HG03175 (cell line): Measurements from ENCODE around the gene ZDHHC11.
"Not testable (repeated sequence)": the region's sequence is repeated elsewhere in the genome, so short reads cannot be mapped to it uniquely, and the experiment has no call there.

ENCODE experiments used
- ATAC-seq: cut with Tn5 transposase; IDR thresholded peaks from one replicate; pipeline ENCODE4 v1.9.1; 2021; ENCODE audit warnings: mild to moderate bottlenecking, moderate library complexity; ENCODE audit not compliant: unreplicated experiment

Gene ZDHHC11

GRCh38 chr5:880816-881550 is 30.2 kb upstream of the ZDHHC11 start:
- ATAC-seq: no peak

GRCh38 chr5:878677-879076 is 27.9 kb upstream of the ZDHHC11 start:
- ATAC-seq: not testable (repeated sequence)

- ATAC-seq: no peak
Observed at GRCh38 chr5:878125-878524, 27.3 kb upstream of the ZDHHC11 start.

GRCh38 chr5:876398-877365 is 25.9 kb upstream of the ZDHHC11 start:
- ATAC-seq: no peak

- ATAC-seq: no peak
Observed at GRCh38 chr5:875931-876330, 25.1 kb upstream of the ZDHHC11 start.

- ATAC-seq: no peak
Observed at GRCh38 chr5:873328-873727, 22.5 kb upstream of the ZDHHC11 start.

GRCh38 chr5:872301-872700 is 21.5 kb upstream of the ZDHHC11 start:
- no peak for ATAC-seq

GRCh38 chr5:871596-872298 is 21.0 kb upstream of the ZDHHC11 start:
- ATAC-seq: no peak

GRCh38 chr5:870956-871355 is 20.2 kb upstream of the ZDHHC11 start:
- no peak for ATAC-seq

- ATAC-seq: no peak
Observed at GRCh38 chr5:868428-869135, 17.8 kb upstream of the ZDHHC11 start.

GRCh38 chr5:867300-867870 is 16.6 kb upstream of the ZDHHC11 start:
- ATAC-seq: no peak

GRCh38 chr5:865771-866170 is 15.0 kb upstream of the ZDHHC11 start:
- ATAC-seq: no peak

- no peak for ATAC-seq
Observed at GRCh38 chr5:865168-865521, 14.4 kb upstream of the ZDHHC11 start.

- no peak for ATAC-seq
Observed at GRCh38 chr5:864492-865167, 13.8 kb upstream of the ZDHHC11 start.

- ATAC-seq: no peak
Observed at GRCh38 chr5:863244-863805, 12.5 kb upstream of the ZDHHC11 start.

- ATAC-seq: no peak
Observed at GRCh38 chr5:862367-863243, 11.8 kb upstream of the ZDHHC11 start.

- no peak for ATAC-seq
Observed at GRCh38 chr5:861442-862366, 10.9 kb upstream of the ZDHHC11 start.
